ENCODE measurements around the gene KCNQ1. TPM values are rescaled to one million over a fixed set of nuclear protein-coding genes. Genes with fewer than 3 reads are reported as not detected.

Gene KCNQ1
- total and polyA plus RNA-seq, 2 of the 13 experiments (the other 11 are each of a cell fraction or from before 2014, with no cell fraction given) = 0.02 to 0.08 TPM

DNA sequence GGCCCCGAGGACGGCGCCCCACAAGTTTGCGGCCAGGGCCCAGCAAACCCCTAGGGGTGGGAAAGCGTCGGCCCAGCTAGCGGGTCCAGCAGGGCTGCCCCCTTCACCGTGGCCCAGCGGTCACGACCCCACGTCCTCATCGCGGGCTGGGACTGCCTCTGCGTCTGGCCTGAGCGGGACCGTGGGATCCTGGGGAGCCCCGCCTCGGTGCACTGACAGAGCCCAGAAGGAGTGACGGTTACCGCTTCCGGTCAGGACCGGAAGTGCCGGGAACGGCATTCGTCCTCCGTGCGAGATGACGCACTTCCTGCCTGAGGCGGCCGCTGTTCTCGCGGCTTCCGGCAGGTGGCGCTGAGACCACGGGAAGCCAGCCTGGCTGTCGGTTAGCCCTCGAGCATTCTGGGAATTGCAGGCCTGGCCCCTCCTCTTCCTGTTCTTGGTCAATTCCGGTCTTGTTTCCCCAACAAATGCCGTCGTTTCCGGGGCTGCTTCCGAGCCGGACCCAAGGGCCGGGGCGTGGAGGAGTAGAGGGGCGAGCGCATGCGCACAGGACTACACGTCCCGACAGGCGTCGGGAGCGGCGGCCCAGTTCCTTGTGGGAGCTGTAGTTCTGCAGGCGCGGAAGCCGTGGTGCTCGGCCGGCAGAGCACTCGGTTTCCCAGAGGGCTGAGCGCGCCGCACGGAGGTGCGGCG, 44.6 kb upstream of the KCNQ1 start, which contains the start of gene TSSC4 (continued):
- TF ChIP-seq, protein P1, sequence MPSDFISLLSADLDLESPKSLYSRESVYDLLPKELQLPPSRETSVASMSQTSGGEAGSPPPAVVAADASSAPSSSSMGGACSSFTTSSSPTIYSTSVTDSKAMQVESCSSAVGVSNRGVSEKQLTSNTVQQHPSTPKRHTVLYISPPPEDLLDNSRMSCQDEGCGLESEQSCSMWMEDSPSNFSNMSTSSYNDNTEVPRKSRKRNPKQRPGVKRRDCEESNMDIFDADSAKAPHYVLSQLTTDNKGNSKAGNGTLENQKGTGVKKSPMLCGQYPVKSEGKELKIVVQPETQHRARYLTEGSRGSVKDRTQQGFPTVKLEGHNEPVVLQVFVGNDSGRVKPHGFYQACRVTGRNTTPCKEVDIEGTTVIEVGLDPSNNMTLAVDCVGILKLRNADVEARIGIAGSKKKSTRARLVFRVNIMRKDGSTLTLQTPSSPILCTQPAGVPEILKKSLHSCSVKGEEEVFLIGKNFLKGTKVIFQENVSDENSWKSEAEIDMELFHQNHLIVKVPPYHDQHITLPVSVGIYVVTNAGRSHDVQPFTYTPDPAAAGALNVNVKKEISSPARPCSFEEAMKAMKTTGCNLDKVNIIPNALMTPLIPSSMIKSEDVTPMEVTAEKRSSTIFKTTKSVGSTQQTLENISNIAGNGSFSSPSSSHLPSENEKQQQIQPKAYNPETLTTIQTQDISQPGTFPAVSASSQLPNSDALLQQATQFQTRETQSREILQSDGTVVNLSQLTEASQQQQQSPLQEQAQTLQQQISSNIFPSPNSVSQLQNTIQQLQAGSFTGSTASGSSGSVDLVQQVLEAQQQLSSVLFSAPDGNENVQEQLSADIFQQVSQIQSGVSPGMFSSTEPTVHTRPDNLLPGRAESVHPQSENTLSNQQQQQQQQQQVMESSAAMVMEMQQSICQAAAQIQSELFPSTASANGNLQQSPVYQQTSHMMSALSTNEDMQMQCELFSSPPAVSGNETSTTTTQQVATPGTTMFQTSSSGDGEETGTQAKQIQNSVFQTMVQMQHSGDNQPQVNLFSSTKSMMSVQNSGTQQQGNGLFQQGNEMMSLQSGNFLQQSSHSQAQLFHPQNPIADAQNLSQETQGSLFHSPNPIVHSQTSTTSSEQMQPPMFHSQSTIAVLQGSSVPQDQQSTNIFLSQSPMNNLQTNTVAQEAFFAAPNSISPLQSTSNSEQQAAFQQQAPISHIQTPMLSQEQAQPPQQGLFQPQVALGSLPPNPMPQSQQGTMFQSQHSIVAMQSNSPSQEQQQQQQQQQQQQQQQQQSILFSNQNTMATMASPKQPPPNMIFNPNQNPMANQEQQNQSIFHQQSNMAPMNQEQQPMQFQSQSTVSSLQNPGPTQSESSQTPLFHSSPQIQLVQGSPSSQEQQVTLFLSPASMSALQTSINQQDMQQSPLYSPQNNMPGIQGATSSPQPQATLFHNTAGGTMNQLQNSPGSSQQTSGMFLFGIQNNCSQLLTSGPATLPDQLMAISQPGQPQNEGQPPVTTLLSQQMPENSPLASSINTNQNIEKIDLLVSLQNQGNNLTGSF (CRISPR knock-in tag; IDR thresholded peaks at IDR 0.05) = peak; percentile 58; the same call in 1 of the 2 replicates
- TF ChIP-seq CCAR2 (optimal IDR thresholded peaks at IDR 0.05; ENCODE audit: low read depth, low read length) (no peak), TBL1XR1 (IDR thresholded peaks at IDR 0.05; ENCODE audit: borderline replicate concordance, low read length, partially characterized antibody) (peak; percentile 36), FOXM1 (CRISPR knock-in tag; IDR thresholded peaks at IDR 0.05) (no peak), MXD1 (CRISPR knock-in tag; IDR thresholded peaks at IDR 0.05) (peak; percentile 23; the same call in 1 of the 2 replicates), TSC22D2 (CRISPR knock-in tag; IDR thresholded peaks at IDR 0.05; ENCODE audit: borderline replicate concordance) (peak; percentile 59), ZNF468 (CRISPR knock-in tag; IDR thresholded peaks at IDR 0.05) (no peak), ZNF816 (CRISPR knock-in tag; IDR thresholded peaks at IDR 0.05; ENCODE audit: borderline replicate concordance) (no peak), ZNF34 (CRISPR knock-in tag; IDR thresholded peaks at IDR 0.05; ENCODE audit: borderline replicate concordance) (no peak), SYNCRIP (IDR thresholded peaks at IDR 0.05; ENCODE audit: insufficient read depth, low read depth, low read length) (no peak), NCOA2 (CRISPR knock-in tag; IDR thresholded peaks at IDR 0.05) (peak; percentile 61), STAT6 (CRISPR knock-in tag; IDR thresholded peaks at IDR 0.05; ENCODE audit: borderline replicate concordance) (peak; percentile 83; the same call in 1 of the 2 replicates), ZNF619 (CRISPR knock-in tag; IDR thresholded peaks at IDR 0.05) (peak; percentile 92), ZFP82 (CRISPR knock-in tag; IDR thresholded peaks at IDR 0.05; ENCODE audit: borderline replicate concordance) (peak; percentile 63; the same call in 1 of the 2 replicates)
- TF ChIP-seq, protein P2, sequence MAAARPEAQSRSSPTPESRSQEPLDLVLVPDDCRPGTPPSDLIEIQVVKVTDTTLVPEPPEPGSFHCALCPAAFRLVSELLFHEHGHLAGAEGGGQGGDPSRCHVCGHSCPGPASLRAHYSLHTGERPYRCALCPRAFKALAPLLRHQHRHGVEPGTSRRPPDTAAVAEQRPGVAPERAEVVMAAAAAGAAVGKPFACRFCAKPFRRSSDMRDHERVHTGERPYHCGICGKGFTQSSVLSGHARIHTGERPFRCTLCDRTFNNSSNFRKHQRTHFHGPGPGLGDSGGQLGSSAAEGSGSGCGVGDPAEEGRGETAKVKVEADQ (CRISPR knock-in tag; IDR thresholded peaks at IDR 0.05; ENCODE audit: borderline replicate concordance) = peak; percentile 91
- TF ChIP-seq, protein P3, sequence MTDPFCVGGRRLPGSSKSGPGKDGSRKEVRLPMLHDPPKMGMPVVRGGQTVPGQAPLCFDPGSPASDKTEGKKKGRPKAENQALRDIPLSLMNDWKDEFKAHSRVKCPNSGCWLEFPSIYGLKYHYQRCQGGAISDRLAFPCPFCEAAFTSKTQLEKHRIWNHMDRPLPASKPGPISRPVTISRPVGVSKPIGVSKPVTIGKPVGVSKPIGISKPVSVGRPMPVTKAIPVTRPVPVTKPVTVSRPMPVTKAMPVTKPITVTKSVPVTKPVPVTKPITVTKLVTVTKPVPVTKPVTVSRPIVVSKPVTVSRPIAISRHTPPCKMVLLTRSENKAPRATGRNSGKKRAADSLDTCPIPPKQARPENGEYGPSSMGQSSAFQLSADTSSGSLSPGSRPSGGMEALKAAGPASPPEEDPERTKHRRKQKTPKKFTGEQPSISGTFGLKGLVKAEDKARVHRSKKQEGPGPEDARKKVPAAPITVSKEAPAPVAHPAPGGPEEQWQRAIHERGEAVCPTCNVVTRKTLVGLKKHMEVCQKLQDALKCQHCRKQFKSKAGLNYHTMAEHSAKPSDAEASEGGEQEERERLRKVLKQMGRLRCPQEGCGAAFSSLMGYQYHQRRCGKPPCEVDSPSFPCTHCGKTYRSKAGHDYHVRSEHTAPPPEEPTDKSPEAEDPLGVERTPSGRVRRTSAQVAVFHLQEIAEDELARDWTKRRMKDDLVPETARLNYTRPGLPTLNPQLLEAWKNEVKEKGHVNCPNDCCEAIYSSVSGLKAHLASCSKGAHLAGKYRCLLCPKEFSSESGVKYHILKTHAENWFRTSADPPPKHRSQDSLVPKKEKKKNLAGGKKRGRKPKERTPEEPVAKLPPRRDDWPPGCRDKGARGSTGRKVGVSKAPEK (CRISPR knock-in tag; IDR thresholded peaks at IDR 0.05; ENCODE audit: borderline replicate concordance) = no peak

Data from HepG2 (cell line).